HL-60/S4 (cell line): Measurements from ENCODE around the gene OCIAD1.
"Not testable (repeated sequence)": the region's sequence is repeated elsewhere in the genome, so short reads cannot be mapped to it uniquely, and the experiment has no call there.

ENCODE experiments used
- in situ Hi-C: fragments of 300-500 bp; cut with MboI; formaldehyde crosslinking; loops from 2 replicates; pipeline ENCODE4 v1.14.3; 2022; ENCODE audit warnings: low sequenced_read_pairs

OCIAD1 gene

DNA sequence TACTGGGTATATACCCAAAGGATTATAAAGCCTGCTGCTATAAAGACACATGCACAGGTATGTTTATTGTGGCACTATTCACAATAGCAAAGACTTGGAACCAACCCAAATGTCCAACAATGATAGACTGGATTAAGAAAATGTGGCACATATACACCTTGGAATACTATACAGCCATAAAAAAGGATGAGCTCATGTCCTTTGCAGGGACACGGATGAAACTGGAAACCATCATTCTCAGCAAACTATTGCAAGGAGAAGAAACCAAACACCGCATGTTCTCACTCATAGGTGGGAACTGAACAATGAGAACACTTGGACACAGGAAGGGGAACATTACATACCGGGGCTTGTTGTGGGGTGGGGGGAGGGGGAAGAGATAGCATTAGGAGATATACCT, 58.9 kb downstream of the OCIAD1 start:
- in situ Hi-C loops = not testable (repeated sequence)

- in situ Hi-C loops = no loop called here
Observed at GRCh38 chr4:48891028-48891619, 60.2 kb downstream of the OCIAD1 start.

DNA sequence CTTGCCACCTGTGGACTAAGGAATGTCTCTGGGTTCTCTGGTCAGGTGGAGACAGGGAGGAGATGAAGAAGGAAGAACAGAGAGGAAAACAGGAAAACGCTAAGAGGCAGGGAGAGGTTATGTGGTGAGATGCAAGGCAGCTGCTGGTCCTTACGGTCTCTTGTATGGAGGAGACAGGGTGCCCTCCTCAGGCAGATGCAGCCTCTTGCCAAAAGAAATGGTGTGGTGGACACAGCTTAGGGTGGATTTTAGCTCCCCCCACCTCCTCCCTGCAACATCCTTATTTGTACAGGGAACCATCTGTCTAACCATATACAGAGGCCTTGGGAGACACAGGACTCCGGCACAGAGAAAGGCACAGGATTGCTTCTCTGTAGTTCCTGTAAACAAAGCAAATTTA, 66.0 kb downstream of the OCIAD1 start:
- in situ Hi-C loops = no loop called here

GRCh38 chr4:48898733-48899431, 68.0 kb downstream of the OCIAD1 start:
- in situ Hi-C loops = no loop called here

DNA sequence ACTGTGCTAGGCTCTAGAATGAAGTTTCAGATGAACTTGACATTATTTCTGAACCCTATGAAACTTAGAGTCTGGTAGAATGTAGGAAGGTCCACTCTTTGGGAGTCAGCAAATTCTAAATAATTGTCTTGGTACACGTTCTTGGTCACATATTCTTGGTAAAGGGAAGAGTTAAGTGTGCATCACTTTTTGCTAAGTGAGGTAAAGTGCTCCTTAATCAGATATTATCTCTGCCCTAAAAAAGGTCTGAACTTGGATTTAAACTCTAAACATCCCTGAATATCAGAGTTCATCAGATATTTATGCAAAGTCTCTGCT, 68.5 kb downstream of the OCIAD1 start:
- in situ Hi-C loops = no loop called here

DNA sequence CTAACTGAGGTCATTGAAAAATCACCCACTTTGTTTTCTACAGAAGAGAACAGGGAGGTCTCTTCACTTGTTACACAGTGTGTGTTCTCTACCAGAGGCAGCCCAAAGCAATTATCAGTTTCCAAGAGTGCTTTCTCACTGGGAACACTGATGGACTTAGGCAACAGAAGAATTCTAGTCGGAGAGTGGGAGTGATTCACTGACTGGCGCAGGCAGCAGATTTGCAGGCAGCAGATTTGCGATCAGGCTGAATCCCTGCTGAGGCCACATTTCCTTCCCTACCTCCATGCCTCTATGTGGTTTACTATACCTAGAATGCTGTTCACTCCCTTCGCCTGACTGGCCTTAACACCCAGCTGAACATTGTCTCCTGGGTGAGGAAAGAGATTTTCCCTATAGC, 69.1 kb downstream of the OCIAD1 start:
- in situ Hi-C loops = no loop called here

DNA sequence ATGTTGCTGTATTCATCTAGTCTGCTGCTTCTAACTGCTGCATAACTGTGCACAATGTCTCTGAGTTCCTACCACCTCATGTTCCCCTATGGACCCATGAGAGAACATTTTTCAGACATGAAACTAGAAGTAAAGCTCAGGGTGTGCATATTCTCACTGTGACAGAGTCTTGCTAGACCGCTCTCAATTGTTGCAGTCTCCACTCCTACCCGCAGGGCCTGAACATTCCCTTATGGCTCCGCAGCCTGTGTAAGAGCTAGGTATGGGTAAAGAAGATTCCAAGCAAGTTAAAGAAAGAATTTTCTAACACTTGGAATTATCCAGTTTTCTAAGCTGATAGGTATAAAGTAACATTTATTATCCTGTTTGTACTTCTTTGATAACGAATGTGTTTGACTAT, 70.3 kb downstream of the OCIAD1 start:
- in situ Hi-C loops = no loop called here

GRCh38 chr4:48902266-48902665, 71.4 kb downstream of the OCIAD1 start:
- in situ Hi-C loops = no loop called here

GRCh38 chr4:48904101-48904500, 73.2 kb downstream of the OCIAD1 start:
- in situ Hi-C loops = no loop called here

- in situ Hi-C loops = no loop called here
Observed at GRCh38 chr4:48904541-48905142, 73.8 kb downstream of the OCIAD1 start.

- in situ Hi-C loops = no loop called here
Observed at GRCh38 chr4:48905363-48906015, 74.6 kb downstream of the OCIAD1 start.

- in situ Hi-C loops = no loop called here
Observed at GRCh38 chr4:48906206-48907173, 75.6 kb downstream of the OCIAD1 start, which contains the start of gene OCIAD2. Gene OCIAD2, minus strand, starts transcription at chr4:48906774. Its CDS starts 2,225 bp downstream, at chr4:48904549.

- in situ Hi-C loops = no loop called here
Observed at GRCh38 chr4:48907706-48908477, 77.0 kb downstream of the OCIAD1 start.

DNA sequence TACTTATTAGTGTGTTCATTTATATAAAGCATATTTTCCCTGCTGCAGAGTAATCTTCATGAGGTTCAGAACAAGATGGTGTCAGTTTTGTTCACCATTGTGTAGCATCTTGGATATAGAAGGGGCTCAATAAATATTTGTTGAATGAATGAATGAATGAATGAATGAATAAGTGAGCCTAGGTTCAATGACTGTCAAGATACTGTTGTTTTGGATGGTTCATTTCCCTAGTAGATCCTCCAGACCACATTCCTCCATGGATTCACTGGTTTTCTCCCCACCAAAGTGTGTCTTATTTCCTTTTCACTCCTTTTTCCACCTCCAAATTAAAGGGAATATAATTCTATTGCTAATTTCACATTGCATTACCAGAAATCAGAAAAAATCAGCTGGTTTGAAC, 77.8 kb downstream of the OCIAD1 start:
- in situ Hi-C loops = no loop called here

GRCh38 chr4:48909697-48910096, 78.8 kb downstream of the OCIAD1 start:
- in situ Hi-C loops = no loop called here

- in situ Hi-C loops = no loop called here
Observed at GRCh38 chr4:48910511-48910910, 79.6 kb downstream of the OCIAD1 start.
